Ishikawa (cell line): ENCODE measurements around the gene CDH13.

Experiments used
- CEBPB ChIP-seq: IDR thresholded peaks from 2 replicates; pipeline ENCODE4 v1.6.1; 2012
- CREB1 ChIP-seq: IDR thresholded peaks from 2 replicates; pipeline ENCODE4 v1.6.1; 2012; ENCODE audit warnings: low read depth
- EGR1 ChIP-seq: IDR thresholded peaks from 2 replicates; pipeline ENCODE4 v1.6.1; 2012
- EP300 ChIP-seq: IDR thresholded peaks from 2 replicates; pipeline ENCODE4 v1.6.1; 2012; ENCODE audit warnings: borderline replicate concordance
- FOXM1 ChIP-seq: IDR thresholded peaks from 2 replicates; pipeline ENCODE4 v1.6.1; 2012; ENCODE audit warnings: low read depth, borderline replicate concordance
- MAX ChIP-seq: IDR thresholded peaks from 2 replicates; pipeline ENCODE4 v1.6.1; 2012
- NFIC ChIP-seq: IDR thresholded peaks from 2 replicates; pipeline ENCODE4 v1.6.1; 2012
- RAD21 ChIP-seq: IDR thresholded peaks from 2 replicates; pipeline ENCODE4 v1.6.1; 2012; ENCODE audit warnings: low read depth
- TAF1 ChIP-seq: IDR thresholded peaks from 2 replicates; pipeline ENCODE4 v1.6.1; 2012; ENCODE audit warnings: low read depth, mild to moderate bottlenecking
- TCF12 ChIP-seq: IDR thresholded peaks from 2 replicates; pipeline ENCODE4 v1.6.1; 2012; ENCODE audit warnings: low read depth
- TEAD4 ChIP-seq: IDR thresholded peaks from 2 replicates; pipeline ENCODE4 v1.6.1; 2012
- USF1 ChIP-seq: IDR thresholded peaks from 2 replicates; pipeline ENCODE4 v1.6.1; 2012
- YY1 ChIP-seq: IDR thresholded peaks from 2 replicates; pipeline ENCODE4 v1.6.1; 2012; ENCODE audit warnings: low read depth
- ZBTB7A ChIP-seq: IDR thresholded peaks from 2 replicates; pipeline ENCODE4 v1.6.1; 2012; ENCODE audit warnings: low read depth
- TF ChIP-seq, protein P1 (sequence below): IDR thresholded peaks from 2 replicates; pipeline ENCODE4 v1.6.1; 2012; ENCODE audit warnings: low read depth, mild to moderate bottlenecking

CDH13 gene

GRCh38 chr16:83733301-83733700, 1106.5 kb downstream of the CDH13 start:
- TF ChIP-seq EGR1 (no peak), ZBTB7A (no peak), TEAD4 (no peak), USF1 (no peak), EP300 (no peak), MAX (no peak), FOXM1 (no peak), YY1 (no peak), RAD21 (no peak), CEBPB (no peak), TAF1 (no peak)

DNA sequence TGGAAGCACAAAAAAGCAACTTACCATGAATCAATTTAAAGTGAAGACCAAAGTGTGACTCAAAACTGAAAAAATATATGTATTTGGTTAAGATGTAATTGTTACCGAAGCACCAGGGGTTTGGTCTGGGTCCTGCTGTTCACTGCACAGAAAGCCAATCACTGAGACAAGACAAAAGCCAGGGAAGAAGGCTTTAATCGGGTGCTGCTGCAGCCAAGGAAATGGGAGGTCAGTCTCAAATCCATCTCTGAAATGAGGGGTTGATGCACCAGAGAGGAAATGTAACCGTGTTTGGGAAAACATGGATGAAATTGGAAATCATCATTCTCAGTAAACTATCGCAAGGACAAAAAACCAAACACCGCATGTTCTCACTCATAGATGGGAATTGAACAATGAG, 1107.4 kb downstream of the CDH13 start:
- TF ChIP-seq MAX = no peak
- TF ChIP-seq NFIC = no peak
- no peak for TF ChIP-seq TEAD4
- no peak for TF ChIP-seq EP300
- TF ChIP-seq TAF1 = no peak

- TF ChIP-seq USF1 = no peak
- no peak for TF ChIP-seq FOXM1
- no peak for TF ChIP-seq TEAD4
- TF ChIP-seq NFIC = no peak
- no peak for TF ChIP-seq CEBPB
- TF ChIP-seq EP300 = no peak
- no peak for TF ChIP-seq YY1
- TF ChIP-seq MAX = no peak
- no peak for TF ChIP-seq RAD21
- no peak for TF ChIP-seq TAF1
These were observed 1111.1 kb downstream of the CDH13 start for GRCh38 chr16:83737729-83738354.

DNA sequence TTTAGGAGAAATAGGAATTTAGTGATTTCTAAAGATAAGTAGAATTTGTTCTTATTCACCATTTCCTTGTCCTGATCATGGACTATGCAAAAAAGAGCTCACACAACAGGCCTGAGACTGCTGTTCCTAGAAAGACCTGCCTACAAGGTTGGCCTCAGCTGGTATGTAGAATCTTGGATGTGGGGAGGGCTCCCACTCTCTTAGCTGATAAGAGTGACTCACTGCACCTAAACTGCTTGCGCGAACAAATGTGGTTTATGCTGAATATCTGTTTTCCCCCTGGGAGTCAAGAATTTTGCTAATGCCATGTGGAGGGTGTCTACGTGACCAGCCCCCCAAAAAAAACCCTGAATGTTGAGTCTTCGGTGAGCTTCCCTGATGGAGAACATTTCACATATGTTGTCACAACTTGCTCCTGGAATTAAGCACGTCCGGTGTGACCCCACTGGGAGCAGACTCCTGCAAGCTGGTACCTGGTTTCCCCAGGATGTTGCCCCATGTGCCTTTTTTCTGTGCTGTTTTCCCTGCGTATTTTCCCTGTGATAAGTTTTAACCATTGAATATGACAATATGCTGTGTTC, 1112.2 kb downstream of the CDH13 start:
- no peak for TF ChIP-seq NFIC

GRCh38 chr16:83742124-83742899, 1115.5 kb downstream of the CDH13 start:
- TF ChIP-seq CEBPB (no peak), EP300 (no peak), EGR1 (no peak), USF1 (no peak), NFIC (no peak), CREB1 (no peak), TAF1 (no peak), FOXM1 (no peak), TCF12 (no peak), TEAD4 (no peak), YY1 (no peak)
- TF ChIP-seq, protein P1, sequence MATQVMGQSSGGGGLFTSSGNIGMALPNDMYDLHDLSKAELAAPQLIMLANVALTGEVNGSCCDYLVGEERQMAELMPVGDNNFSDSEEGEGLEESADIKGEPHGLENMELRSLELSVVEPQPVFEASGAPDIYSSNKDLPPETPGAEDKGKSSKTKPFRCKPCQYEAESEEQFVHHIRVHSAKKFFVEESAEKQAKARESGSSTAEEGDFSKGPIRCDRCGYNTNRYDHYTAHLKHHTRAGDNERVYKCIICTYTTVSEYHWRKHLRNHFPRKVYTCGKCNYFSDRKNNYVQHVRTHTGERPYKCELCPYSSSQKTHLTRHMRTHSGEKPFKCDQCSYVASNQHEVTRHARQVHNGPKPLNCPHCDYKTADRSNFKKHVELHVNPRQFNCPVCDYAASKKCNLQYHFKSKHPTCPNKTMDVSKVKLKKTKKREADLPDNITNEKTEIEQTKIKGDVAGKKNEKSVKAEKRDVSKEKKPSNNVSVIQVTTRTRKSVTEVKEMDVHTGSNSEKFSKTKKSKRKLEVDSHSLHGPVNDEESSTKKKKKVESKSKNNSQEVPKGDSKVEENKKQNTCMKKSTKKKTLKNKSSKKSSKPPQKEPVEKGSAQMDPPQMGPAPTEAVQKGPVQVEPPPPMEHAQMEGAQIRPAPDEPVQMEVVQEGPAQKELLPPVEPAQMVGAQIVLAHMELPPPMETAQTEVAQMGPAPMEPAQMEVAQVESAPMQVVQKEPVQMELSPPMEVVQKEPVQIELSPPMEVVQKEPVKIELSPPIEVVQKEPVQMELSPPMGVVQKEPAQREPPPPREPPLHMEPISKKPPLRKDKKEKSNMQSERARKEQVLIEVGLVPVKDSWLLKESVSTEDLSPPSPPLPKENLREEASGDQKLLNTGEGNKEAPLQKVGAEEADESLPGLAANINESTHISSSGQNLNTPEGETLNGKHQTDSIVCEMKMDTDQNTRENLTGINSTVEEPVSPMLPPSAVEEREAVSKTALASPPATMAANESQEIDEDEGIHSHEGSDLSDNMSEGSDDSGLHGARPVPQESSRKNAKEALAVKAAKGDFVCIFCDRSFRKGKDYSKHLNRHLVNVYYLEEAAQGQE = no peak

GRCh38 chr16:83743241-83743640, 1116.5 kb downstream of the CDH13 start:
- TF ChIP-seq CEBPB = no peak
- TF ChIP-seq, protein P1 = no peak
- no peak for TF ChIP-seq MAX
- TF ChIP-seq RAD21 = no peak
- TF ChIP-seq USF1 = no peak
